Measurements from ENCODE around the gene WIPF1.

WIPF1 gene

DNA sequence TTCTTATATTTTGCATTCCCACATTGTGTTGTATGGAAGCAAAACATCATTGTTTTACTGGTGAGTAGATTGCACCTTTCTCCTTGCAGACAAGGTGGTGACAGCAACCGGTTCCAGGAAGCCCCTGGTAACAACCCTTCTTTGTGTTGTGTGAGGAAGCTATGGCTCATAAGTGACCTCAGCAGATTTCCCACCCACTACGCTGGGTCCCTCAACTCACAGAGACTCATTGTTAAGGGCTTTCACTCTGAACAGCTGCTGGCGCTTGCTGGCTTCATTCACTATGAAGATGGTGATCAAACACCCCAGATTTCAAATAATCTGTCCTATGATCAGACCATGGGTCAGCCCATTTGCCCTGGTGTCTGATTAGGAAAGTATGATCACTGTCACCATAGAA is 53.4 kb downstream of the WIPF1 start:
- H3K4me3 ChIP-seq (ENCODE audit: low read length): no peak overlapping the region
- DNase-seq (ENCODE audit: low read depth): no peak
- TF ChIP-seq, protein P1, sequence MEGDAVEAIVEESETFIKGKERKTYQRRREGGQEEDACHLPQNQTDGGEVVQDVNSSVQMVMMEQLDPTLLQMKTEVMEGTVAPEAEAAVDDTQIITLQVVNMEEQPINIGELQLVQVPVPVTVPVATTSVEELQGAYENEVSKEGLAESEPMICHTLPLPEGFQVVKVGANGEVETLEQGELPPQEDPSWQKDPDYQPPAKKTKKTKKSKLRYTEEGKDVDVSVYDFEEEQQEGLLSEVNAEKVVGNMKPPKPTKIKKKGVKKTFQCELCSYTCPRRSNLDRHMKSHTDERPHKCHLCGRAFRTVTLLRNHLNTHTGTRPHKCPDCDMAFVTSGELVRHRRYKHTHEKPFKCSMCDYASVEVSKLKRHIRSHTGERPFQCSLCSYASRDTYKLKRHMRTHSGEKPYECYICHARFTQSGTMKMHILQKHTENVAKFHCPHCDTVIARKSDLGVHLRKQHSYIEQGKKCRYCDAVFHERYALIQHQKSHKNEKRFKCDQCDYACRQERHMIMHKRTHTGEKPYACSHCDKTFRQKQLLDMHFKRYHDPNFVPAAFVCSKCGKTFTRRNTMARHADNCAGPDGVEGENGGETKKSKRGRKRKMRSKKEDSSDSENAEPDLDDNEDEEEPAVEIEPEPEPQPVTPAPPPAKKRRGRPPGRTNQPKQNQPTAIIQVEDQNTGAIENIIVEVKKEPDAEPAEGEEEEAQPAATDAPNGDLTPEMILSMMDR (conservative IDR thresholded peaks at IDR 0.05; ENCODE audit: low read length): no peak

DNA sequence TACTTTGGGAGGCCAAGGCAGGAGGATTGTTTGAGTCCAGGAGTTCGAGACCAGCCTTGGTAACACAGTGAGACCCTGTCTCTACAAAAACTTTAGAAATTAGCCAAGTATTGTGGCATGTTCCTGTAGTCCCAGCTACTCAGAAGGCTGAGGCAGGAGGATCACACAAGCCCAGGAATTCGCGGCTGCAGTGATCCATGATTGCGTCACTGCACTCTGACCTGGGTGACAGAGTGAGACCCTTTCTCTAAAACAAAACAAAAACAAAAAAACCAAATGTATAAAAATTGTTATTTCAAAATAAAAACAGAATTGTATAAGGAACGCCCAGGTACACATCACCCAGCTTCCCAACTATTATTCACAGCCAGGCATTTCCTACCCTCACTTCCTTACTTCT is 56.7 kb downstream of the WIPF1 start:
- DNase-seq (ENCODE audit: low read depth): no peak
- TF ChIP-seq, protein P1 (conservative IDR thresholded peaks at IDR 0.05; ENCODE audit: low read length): no peak
- no peak overlapping the region for H3K4me3 ChIP-seq (ENCODE audit: low read length)

DNA sequence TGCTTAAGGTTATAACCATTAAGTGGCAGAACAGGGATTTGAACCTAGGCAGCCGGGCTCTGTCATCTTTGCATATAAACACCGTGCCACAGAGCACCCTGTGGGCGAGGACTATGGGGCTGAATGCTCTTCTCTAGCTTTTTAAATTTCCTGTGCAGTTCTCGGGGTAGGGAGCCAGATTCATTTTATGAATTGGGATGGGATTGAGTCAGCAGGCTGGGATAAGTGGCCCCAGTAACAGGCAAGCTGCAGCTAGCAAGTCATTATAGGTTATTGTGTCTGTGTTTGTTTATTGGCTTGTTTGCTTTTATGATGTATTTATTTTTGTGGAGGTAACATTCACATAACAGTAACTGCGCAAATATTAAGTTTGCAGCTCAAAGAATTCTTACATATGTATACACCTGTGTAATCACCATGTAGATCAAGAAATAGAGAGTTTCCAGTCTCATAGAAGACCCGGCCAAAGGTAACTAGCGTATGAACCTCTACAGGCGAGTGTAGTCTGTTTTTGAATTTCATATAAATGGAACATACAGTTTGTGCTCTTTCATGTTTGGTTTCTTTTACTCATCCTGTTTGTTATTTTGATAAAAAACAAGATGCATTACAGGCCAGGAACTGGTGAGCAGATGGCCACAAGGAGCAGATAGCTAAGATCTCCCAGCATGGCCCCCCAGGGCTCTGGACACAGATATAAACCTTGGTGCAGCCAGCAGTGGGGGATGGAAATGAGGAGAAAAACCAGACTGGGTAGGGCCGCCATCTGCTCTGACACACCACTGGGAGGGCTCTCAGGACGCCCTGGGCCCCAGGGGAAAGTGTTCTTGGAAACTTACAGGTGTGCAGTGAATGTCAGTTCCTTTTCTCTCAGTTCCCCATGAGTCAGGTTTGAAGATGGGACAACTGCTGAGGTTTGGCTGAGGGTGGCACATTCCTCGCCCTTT is 61.6 kb downstream of the WIPF1 start:
- no peak overlapping the region for H3K4me3 ChIP-seq (ENCODE audit: low read length)
- TF ChIP-seq, protein P1 (conservative IDR thresholded peaks at IDR 0.05; ENCODE audit: low read length): no peak
- no peak for DNase-seq (ENCODE audit: low read depth)

DNA sequence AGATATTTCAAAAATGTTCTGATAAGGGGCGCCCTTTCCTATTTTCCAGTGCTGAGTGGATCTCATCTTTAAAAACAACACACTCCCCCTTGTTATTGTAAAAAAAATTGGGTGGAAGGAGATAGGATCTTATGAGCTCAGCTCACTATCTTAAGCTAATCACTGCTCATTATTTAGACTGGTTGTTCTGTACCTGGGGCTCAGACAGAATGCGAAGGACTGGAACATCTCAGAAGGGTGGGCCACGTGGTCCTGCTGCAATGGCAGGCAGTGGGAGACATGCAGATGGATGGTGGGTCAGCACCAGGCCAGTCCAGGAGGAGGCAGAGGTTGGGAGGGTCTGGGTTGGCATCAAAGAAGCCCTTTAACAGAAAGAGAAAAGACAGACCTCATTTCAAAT is 62.5 kb downstream of the WIPF1 start:
- DNase-seq (ENCODE audit: low read depth): no peak
- TF ChIP-seq, protein P1 (conservative IDR thresholded peaks at IDR 0.05; ENCODE audit: low read length): no peak
- H3K4me3 ChIP-seq (ENCODE audit: low read length): no peak overlapping the region

DNA sequence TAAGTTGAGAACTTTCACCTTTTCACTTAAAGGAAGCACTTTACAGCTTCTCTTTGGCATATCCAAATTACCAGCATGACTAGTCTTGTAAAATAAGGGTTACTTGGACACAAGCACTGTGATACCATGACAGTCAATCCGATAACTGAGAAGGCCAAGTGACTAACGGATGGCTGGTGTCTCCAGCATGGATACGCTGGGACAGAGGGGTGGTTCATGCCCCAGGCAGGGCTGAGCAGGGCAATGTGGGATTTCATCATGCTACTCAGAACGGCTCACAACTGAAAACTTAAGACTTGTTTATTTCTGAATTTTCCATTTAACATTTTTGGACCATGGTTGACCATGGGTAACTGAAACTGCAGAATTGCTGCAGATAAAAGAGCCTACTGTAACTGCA is 67.7 kb downstream of the WIPF1 start:
- TF ChIP-seq, protein P1 (conservative IDR thresholded peaks at IDR 0.05; ENCODE audit: low read length): no peak
- H3K4me3 ChIP-seq (ENCODE audit: low read length): no peak overlapping the region
- no peak for DNase-seq (ENCODE audit: low read depth)

DNA sequence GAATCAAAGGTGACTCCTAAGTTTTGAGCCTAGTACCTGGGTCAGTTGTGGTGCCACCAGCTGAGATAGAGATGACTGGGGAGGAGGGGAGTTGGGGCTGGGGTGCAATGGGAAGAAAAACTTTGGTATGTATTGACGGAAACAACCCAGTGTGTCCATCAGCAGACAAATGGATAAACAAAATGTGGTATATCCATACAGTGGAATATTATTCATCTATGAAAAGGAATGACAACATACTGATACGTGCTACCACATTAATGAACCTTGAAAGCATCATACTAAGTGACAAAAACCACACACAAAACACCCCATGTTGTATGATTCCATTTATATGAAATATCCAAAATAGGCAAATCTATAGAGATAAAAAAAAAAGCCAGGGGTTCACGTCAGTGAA is 69.6 kb downstream of the WIPF1 start:
- TF ChIP-seq, protein P1 (conservative IDR thresholded peaks at IDR 0.05; ENCODE audit: low read length): no peak
- DNase-seq (ENCODE audit: low read depth): no peak
- H3K4me3 ChIP-seq (ENCODE audit: low read length): no peak overlapping the region

DNA sequence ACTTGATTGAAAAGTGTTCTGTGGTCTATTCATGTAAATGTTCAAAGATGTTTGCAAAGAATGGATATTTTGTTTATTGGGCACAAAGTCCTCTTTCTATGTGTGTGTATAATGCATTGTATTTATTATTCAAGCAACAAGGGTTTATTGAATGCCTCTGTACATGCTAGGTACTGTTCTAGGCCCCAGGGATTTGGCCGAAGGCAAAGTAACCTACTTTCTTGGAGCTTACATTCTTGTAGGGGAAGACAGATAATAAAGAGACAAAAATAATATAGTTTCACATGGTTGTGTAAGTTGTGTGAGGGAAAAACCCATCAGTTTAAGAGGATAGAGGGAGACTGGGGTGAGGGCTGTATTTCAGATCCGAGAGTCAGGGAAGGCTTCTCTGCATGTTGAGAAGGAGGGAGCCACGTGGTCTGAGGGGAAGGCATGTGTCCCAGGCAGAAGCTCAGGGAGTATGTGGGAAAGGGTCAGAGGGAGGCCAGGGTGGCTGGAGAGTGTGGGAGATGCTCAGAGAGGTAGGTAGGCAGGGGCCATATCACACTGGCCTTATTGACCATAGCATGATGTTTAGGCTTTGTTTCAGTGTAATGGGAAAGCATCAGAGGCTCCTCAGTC is 70.4 kb downstream of the WIPF1 start:
- TF ChIP-seq, protein P1 (conservative IDR thresholded peaks at IDR 0.05; ENCODE audit: low read length): no peak
- no peak for DNase-seq (ENCODE audit: low read depth)

More for the DNA sequence above, 70.4 kb downstream of the WIPF1 start:
- H3K4me3 ChIP-seq (ENCODE audit: low read length): no peak overlapping the region

Data from AG10803 (cell line).